NAMALWA (cell line): Measurements from ENCODE around the gene MCCC1.

Experiments
- DNase-seq: peaks from one replicate; pipeline ENCODE4 v3.0.0-alpha.2; 2015; ENCODE audit warnings: low spot score

MCCC1 gene

DNA sequence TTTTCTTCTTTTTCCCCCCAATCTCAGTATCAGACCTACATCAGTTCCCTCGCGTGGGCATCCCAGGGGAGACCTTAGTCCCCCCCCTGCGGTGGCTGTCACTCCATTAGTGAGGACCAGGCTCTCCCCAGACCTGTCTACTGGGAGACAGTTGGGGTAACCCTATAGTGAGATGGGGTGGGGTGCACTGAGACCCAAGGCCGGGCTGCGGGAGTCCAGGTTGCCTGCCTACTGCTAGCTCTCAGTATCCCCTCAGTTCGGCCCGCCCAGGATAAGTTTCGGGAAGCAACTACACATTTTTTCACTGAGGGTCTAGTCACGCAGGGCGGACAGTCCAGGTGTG, 118.3 kb downstream of the MCCC1 start:
- DNase-seq = no peak

DNA sequence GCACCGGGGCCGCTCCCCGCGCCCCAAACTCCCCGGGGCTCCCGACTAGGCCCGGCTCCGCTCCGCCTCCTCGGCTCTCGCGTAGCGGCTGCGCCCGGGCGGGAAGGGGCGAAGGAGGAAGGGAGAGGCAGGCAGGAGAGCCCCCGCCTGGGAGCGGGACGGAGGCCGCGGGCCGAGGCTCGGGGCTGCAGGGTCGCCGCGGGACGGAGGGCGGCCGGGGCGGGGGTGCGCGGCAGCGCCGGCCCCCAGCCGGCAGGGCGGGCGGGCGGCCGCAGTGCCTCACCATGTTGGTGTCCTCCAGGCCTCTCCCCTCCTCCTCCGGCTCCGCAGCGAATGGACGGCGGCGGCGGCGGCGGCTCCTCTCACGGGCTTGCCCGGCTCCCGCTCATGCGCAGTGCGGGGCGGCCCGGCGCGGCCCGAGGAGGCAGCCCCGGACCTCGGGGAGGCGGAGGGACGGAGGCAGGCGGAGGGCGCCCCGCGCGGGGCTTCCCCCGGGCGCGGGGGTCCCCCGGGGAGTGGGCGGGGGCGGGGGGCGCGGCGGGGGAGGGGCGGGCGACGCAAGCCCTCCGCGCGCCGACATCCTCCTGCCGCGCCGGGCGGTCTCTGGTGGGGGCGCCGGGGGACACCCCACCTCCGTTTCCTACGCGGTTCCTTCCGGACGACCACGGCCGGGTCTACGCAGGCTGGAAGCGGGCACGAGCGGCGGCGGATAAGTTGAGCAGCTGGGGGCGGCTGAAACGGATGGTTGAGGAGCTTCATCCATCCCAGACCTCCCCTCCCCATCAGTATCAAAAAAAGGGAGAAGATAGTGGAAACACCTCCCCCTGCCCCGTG, 118.9 kb downstream of the MCCC1 start, which contains the start of gene DCUN1D1:
Gene DCUN1D1, minus strand, starts transcription at position 335 of the 834 bp plus-strand sequence. Its CDS starts 49 bp downstream, at position 286.
- peak; percentile 89 for DNase-seq

DNA sequence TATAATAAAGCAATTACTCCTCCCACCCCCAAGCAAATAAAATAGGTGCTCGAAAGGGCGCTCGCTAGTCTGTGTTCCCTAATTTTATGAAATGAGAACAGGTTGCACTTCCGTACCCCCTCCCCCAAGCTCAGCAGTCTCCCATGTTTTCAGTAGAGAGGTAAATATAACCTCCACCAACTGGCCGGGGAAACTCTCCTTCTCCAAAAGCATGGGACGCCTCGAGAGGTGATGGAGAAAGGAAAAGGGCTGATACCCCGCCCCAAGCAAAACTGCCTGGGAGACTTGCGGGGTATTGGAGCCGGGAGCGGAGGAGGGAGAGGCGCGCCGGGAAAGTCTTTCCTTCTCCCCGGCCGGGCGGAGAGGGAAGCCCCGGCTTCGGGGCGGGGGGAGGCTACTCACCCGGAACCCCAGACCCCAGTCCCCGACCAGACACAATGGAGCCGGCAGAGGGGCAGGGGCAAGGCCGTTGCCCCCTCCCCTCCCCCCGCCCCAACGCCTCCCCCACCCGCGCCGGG, 119.6 kb downstream of the MCCC1 start:
- DNase-seq = peak; percentile 56

DNA sequence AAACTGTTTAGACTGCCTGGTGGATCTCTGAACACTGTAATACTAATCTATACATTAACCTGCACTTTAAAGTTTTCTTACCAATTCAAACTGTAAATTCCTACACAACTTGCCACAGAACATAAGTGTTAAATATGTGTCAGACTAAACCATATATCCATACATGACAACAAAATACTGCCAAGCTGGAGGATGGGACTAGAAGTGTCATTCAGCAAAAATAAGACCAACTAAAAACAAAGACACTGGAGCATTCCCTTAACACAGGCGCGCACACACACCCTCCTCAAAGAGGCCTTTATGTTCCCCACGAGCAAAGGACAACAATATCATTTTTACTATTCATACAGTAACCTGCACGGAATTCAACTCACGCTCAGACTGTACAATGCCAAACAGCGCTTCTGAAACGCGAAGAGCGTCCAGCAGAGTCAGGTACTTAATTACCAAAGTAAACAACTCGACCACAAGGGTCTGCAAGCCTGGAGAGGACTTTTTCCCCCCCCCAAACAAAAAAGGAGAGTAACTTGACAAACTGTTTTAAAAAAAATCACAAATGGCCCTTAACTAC, 120.1 kb downstream of the MCCC1 start:
- no peak for DNase-seq

DNA sequence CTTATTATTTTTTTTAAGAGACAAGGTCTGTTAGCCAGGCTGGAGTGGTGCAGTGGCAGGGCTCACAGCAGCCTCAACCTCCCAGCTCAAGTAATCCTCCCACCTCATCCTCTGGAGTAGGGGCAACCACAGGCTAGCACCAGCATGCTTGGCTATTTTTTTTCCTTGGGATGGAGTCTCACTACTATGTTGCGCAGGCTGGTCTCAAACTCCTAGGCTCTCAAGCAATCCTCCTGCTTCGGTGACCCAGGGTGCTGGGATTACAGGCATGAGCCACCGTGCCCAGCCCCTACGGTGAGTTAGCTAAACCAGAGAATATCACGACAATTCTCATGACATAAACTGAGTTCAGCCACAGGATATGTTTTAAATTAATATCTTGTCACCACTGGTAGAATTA, 120.9 kb downstream of the MCCC1 start:
- no peak for DNase-seq

DNA sequence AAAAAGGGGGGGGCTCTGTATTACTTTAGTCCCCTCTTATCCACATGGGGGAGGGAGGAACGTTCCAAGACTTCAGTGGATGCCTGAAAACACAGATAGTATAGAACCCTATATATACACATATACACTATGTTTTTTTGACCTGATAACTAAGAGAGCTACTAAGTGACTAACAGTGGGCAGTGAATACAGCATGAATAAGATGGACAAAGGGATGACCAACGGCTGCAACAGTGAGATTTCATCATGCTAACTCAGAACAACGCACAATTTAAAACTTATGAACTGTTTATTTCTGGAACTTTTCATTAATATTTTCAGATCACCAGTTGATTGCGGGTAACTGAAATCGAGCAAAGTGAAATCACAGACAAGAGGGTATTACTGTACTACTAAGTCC, 126.2 kb downstream of the MCCC1 start:
- no peak for DNase-seq

DNA sequence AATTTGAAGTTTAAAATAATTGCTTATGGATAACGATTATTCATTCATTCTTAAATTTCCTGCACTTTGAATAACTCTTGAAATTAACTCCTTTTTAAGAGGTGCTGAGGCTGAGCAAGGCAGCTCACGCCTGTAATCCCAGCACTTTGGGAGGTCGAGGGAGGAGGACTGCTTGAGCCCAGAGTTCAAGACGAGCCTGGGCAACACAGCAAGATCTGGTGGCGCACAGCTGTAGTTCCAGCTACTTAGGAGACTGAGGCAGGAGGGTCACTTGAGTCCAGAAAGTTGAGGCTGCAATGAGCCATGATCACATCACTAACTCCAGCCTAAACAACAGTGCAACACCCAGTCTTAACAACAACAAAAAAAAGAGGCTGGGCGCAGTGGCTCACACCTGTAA, 126.9 kb downstream of the MCCC1 start:
- DNase-seq = no peak

DNA sequence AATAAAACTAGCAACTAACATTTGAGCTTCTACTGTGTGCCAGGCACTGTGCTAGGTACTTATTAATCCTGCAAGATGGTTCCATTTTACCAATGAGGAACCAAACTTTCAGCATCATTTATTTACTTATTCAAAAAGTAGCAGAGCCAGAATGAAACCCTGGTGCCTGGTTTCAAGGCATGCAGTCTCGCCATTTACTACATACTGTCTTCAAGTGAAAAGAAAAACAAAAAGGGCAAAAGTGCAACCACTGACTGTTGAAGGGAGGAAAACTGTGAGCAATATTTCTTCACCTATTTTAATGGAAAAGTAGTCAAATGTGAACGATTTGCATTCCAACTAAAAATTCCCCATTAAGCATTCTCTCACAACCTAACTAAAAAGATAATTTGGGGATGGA, 127.7 kb downstream of the MCCC1 start:
- DNase-seq = no peak

DNA sequence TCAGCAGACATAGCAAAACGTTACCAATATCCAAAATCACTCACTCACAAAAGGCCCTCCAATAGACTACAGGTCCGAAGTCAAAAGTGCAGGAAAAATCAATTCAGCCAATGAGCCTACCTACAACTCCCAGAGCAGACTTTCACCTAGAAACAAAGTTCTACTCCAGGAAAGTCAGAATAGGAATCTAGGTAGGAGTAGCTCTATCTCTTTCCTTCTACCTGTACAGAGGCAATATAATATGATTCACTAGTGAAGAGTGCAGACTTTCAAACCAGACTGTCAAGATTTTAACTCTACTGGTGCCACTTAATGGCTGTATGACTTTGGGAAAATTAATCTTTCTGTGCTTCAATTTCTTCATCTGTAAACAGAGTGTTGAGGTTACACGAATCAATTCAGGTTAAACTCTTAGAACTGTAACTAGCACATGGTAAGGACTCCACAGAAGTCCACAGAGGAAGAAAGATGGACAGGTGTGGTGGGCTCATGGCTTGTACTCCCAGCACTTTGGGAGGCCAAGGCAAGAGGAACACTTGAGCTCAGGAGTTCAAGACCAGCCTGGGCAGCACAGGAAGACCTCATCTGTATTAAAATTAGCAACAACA, 128.4 kb downstream of the MCCC1 start:
- DNase-seq = no peak

DNA sequence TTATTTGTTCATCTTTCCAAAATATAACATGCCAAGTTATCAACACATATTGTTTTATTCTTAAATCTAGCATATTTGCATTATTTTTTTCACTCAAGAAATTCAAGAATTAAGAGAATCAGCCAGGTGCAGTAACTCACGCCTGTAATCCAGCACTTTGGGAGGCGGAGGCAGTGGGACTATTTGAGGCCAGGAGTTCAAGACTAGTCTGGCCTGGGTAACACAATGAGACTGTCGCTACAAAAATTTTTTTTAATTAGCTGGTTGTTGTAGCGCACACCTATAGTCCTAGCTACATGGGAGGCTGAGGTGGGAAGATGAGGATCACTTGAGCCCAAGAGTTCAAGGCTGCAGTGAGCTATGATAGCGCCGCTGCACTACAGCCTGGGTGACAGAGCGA, 129.4 kb downstream of the MCCC1 start:
- DNase-seq = no peak

DNA sequence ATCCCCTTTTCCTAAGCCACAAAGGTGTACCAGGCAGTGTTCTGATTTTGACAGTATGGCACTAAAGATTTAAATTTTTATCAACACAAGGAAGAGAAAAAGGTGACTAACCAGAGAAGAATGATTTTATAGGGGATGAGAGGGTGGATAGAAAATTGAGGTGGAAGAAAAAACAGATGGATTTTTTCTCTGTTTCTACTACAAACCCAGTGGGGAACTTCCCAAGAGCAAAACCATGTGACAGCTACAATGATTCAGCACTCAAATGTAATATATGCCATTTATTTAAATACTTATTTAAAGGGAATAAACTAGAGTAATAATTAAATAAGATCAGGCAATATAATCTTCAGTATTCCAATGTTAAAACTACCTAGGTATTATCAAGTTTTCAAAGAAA, 130.0 kb downstream of the MCCC1 start:
- DNase-seq = no peak

DNA sequence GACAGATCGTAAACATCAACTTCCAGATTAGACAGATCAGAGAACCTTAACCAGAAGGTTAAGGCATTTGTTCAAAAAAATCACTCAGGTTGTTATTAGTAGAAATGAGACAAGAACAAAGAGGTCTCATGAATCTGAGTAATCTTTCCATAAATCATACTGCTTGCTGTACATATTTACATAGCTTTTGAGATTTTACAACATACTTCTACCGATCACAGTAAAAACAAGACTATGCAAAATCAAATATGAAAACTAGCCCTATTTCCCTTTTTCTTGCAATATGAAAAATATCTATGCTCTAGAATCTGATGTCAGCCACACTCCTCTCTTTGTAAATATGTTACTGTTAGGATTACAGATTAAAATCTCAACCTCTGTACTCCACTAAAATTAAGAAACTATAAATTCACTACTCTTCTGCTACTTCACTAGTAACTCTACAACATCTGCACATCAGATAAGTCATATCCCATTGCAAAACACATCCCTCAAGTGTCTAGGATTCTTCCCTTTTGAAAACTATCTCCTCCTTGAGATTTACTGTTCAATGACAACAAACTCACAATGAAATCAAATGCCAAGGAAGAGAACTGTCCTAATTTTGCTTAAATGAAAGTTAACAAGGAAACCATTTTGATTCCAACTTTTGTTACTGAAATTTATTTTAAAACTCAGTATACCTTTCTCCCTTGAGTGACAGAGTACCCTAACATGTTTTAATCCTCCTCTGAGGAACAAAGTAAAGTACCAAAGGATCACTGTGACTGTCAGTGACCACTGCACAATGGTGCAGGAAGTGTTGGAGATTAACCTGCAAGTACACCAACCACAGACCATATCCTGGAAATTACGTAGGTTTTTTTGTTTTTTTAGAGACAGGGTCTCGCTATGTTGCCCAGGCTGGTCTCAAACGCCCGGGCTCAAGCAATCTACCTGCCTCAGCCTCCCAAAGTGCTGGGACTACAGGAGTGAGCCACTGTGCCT, 131.8 kb downstream of the MCCC1 start:
- DNase-seq = no peak

DNA sequence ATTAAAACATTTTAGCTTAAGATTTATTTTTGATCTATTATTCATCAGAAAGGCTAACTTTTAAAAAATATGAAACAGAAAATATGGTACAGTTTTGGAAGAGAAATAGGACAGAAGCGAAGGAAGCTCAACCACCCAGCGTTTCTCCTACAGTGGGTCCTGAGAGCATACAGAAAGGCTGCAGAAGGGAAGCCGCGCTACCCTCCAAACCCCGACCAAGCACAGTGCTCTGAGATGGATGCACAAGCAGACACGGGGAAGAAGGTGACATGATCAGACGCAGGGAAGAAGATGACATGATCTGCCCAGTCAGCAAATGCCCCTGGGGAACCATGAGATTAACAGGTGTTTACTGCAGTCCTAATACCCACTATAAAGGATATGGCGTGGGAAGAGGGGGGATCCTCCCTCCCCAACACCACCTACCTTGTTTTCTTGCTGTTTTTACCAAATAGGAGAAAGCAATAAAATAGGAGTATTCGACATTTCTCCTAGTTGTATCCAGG, 133.4 kb downstream of the MCCC1 start:
- DNase-seq = no peak
